IPS DF 4.7 (cell line): ENCODE measurements around the gene SCAPER.
A peak's percentile ranks its signal among the peaks of the same experiment; 100 is the strongest.

Source experiments
- DNase-seq: peaks from one replicate; pipeline ENCODE4 v3.0.0-alpha.2; 2013; ENCODE audit warnings: low spot score; ENCODE audit errors: extremely low read depth

The SCAPER gene, protein sequence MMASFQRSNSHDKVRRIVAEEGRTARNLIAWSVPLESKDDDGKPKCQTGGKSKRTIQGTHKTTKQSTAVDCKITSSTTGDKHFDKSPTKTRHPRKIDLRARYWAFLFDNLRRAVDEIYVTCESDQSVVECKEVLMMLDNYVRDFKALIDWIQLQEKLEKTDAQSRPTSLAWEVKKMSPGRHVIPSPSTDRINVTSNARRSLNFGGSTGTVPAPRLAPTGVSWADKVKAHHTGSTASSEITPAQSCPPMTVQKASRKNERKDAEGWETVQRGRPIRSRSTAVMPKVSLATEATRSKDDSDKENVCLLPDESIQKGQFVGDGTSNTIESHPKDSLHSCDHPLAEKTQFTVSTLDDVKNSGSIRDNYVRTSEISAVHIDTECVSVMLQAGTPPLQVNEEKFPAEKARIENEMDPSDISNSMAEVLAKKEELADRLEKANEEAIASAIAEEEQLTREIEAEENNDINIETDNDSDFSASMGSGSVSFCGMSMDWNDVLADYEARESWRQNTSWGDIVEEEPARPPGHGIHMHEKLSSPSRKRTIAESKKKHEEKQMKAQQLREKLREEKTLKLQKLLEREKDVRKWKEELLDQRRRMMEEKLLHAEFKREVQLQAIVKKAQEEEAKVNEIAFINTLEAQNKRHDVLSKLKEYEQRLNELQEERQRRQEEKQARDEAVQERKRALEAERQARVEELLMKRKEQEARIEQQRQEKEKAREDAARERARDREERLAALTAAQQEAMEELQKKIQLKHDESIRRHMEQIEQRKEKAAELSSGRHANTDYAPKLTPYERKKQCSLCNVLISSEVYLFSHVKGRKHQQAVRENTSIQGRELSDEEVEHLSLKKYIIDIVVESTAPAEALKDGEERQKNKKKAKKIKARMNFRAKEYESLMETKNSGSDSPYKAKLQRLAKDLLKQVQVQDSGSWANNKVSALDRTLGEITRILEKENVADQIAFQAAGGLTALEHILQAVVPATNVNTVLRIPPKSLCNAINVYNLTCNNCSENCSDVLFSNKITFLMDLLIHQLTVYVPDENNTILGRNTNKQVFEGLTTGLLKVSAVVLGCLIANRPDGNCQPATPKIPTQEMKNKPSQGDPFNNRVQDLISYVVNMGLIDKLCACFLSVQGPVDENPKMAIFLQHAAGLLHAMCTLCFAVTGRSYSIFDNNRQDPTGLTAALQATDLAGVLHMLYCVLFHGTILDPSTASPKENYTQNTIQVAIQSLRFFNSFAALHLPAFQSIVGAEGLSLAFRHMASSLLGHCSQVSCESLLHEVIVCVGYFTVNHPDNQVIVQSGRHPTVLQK (N-terminal part only)

GRCh38 chr15:76905013-76905839 is at the start of gene SCAPER:
Gene SCAPER, minus strand, starts transcription at chr15:76905340. Its CDS starts 21,523 bp downstream, at chr15:76883817.
- peak; percentile 69 for DNase-seq

GRCh38 chr15:76954744-76955143 is 49.6 kb upstream of the SCAPER start:
- no peak for DNase-seq

DNA sequence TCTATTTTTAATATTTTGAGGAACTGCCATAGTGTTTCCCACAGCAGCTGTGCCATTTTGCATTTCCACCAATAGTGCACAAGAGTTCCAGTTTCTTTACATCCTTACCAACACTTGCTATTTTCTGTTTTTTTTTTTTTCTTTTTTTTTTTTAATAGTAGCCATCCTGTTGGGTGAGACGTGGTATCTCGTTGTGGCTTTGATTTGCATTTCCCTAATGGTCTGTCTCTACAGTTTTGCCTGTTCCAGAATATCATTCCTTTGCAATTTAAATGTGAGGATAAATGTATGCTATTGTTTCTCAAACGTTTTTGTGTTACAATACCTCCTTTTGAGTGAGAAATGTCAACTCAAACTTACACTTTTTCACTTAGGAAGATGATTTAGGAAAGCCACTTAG is 48.8 kb upstream of the SCAPER start:
- DNase-seq: no peak

GRCh38 chr15:76951220-76951619 is 46.1 kb upstream of the SCAPER start:
- no peak for DNase-seq

DNA sequence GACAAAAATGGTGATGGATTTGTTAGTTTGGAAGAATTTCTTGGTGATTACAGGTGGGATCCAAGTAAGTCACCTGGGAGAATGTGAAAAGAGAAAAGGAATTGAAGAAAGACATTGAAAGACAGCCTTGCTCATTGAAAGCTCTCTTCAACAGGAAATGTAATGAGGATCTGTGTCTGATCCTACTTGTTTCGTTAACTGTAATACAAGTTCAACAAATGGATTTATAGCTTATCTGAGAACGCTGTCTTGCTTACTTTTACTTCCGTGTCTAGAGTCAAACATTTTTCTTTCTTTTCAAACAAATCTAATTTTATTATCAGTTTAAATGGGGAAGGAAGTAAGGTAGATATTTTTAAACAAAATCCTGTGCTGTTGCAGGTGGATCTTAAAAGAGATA is 42.3 kb upstream of the SCAPER start:
- DNase-seq: no peak

DNA sequence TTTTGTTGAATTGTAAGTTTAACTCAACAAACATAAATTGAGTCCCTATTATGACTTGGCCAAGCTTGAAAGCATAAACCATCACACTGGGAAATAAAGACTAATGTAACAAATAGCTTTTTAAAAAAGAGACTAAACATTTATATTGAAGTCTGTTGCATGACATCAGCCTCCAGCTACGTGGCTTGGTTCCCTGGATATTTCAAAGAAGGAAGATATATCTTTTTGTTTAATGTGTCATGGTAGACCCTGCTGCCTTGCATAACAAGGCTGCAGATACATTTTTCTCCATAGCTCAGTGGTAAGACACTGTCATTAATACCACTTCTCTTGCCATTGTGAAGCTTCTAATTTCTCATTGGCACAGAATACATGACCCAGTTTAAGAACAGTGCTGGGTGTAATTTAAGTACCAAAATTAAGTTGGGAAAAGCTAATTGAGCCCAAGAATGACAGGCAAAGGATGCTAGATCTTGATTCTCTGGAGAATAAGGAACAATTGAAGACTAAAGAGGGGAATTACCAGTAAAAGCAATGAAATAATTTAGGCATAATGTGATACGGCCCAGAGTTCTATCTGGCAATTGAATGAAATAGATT is 40.5 kb upstream of the SCAPER start:
- no peak for DNase-seq

GRCh38 chr15:76942331-76942730 is 37.2 kb upstream of the SCAPER start:
- DNase-seq: no peak

- no peak for DNase-seq
Observed at GRCh38 chr15:76941636-76942035, 36.5 kb upstream of the SCAPER start.

DNA sequence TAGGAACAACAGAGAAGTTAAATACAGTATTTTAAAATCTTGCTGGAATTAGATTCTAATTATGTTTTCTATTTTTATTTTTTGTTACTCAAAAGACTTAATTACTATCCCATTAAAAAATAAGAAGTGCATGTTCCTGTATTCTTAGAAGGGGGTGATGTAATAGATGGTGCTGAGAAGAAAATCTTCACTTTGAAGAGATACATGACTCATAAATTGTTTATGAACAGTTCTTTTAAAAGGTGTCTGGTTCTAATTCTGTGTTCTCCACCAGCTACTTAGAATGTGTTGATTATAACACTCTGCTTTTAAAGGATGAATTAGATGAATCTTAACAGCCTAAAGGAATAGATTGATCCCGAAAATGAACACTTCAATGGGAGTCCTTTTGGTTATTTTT is 34.6 kb upstream of the SCAPER start:
- DNase-seq: no peak

DNA sequence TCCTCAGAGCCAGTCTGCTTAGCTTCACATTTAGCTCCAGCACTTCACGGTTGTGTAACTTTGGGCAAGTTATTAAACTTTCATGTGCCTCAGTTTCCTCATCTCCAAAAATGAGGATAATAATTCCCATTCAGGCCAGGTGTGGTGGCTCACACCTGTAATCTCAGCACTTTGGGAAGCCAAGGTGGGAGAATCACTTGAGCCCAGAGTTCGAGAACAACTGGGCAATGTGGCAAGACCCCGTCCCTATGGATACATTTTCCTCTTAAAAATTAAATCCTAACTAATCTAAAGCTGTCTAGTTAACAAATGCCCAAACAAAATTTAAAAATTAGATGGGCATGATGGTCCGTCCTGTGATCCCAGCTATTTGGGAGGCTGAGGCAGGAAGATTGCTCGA is 33.6 kb upstream of the SCAPER start:
- DNase-seq: no peak

DNA sequence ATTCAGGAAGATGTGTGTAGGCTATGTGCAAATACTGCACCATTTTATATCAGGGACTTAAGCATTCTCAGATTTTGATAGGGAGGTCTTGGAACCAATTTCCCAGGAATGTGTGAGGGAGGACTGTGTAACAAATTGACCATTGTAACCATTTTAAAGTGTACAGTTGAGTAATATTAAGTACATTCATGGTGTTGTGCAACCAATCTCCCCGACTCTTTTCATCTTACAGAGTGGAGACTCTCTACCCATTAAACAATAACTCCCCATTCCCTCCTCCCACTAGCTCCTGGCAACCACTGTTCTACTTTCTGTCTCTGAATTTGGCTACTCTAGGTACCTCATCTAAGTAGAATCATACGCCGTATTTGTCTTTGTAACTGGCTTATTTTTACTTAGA is 31.5 kb upstream of the SCAPER start:
- DNase-seq: no peak

- DNase-seq: no peak
Observed at GRCh38 chr15:76935620-76936019, 30.5 kb upstream of the SCAPER start.

GRCh38 chr15:76932135-76932966 is 27.2 kb upstream of the SCAPER start:
- DNase-seq: no peak

GRCh38 chr15:76931397-76932134 is 26.4 kb upstream of the SCAPER start, which contains the start of gene RCN2:
Gene RCN2, plus strand, starts transcription at chr15:76931749. Its CDS starts 93 bp downstream, at chr15:76931842.
- peak; percentile 49 for DNase-seq

DNA sequence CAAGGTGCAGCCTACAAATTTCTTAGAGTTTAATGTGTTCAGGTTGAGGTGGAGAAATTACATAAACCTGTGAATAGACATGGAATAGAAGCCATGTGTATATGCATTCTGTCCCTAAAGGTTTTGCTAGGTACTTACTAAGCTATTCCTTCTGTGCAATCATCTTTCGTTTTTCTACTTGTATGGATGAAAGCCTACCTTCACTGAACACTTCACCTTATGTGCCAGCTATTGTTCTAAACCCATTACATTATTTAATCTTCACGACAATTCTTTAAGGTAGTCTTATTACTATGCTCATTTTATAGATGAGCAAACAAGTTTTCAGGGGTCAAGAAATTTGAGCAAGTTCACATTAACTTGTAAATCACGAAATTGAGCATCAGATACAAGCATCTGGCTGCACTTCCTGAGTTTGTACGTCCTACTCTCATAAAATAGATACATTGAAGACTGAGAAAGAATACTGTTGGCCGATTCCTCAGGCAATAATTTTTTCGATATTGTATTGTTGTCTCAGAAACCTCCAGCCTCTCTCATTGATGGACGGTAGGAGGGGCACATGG is 25.8 kb upstream of the SCAPER start:
- no peak for DNase-seq

DNA sequence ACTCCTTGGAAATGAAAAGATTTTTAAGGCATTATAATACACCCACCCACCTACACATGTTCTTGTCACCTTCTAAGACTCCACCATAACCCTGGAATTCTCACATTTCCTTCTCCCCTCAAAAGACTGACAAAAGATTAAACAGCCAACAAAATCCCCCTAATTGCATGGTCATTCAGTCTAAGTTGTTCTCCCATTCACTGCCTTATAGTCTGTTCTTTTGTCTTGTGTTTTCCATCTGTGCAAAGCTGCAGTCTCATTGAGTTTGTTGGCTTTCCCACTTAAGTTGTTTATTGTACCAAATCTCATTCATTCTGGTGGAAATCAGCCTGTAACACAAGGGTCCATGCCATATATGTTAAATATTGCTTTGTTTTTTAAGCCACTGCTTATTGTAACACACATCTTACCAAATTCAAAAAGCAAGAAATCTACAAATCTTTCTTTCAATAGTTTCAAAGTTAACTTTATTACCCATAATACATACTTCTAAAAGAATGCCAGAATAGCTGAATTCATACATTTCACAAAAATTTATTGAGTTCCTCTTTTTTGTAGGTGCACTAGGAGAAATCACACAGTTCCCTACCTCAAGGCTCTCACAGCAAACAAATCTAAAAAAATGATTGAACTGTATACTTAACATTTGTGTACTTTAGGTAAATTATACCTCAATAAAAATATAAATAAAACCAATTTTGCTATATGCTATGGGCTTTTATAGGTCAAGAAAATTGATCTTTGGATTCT is 24.0 kb upstream of the SCAPER start:
- no peak for DNase-seq

GRCh38 chr15:76928201-76928600 is 23.1 kb upstream of the SCAPER start:
- DNase-seq: no peak

- no peak for DNase-seq
Observed at GRCh38 chr15:76916369-76916768, 11.2 kb upstream of the SCAPER start.
